Measurements from ENCODE around the gene MYMK. TPM values are rescaled to one million over a fixed set of nuclear protein-coding genes. Genes with fewer than 3 reads are reported as not detected.

Gene MYMK
- total RNA-seq, 4 donors from 2014 or later, result not detected

- intact Hi-C loops (cut with DNase I; ENCODE audit: low total_unique reads), result no loop called here
- Histone ChIP-seq H3K27me3 (peaks cover 0 to 7% (median 2%) of the 10 kb centered on the region in 3 donors), H3K9me3 (peaks cover 0 to 5% (median under 1%) of the 10 kb centered on the region in 3 donors), H3K4me1 (peaks cover 8 to 9% of the 10 kb centered on the region in 2 donors), H3K4me3 (no peak overlapping the region), H3K27ac (no peak overlapping the region), H3K36me3 (no peaks in the 10 kb centered on the region)
- in situ Hi-C loops (cut with MboI; ENCODE audit: low sequenced_read_pairs in 4 of 4), result loop anchor here in 1 of 4 donors (25.0 kb wide), 1 partner anchor 310 kb away; no protein-coding TSS in a partner anchor
- no peak for DNase-seq
- TF ChIP-seq CTCF (IDR thresholded peaks at IDR 0.05 in 4 of 5, conservative IDR thresholded peaks at IDR 0.05 in 1 of 5) (no peak), POLR2A (IDR thresholded peaks at IDR 0.05) (no peak)
- no peak for ATAC-seq
Measured at GRCh38 chr9:133496861-133497842, 27.6 kb downstream of the MYMK start.

DNA sequence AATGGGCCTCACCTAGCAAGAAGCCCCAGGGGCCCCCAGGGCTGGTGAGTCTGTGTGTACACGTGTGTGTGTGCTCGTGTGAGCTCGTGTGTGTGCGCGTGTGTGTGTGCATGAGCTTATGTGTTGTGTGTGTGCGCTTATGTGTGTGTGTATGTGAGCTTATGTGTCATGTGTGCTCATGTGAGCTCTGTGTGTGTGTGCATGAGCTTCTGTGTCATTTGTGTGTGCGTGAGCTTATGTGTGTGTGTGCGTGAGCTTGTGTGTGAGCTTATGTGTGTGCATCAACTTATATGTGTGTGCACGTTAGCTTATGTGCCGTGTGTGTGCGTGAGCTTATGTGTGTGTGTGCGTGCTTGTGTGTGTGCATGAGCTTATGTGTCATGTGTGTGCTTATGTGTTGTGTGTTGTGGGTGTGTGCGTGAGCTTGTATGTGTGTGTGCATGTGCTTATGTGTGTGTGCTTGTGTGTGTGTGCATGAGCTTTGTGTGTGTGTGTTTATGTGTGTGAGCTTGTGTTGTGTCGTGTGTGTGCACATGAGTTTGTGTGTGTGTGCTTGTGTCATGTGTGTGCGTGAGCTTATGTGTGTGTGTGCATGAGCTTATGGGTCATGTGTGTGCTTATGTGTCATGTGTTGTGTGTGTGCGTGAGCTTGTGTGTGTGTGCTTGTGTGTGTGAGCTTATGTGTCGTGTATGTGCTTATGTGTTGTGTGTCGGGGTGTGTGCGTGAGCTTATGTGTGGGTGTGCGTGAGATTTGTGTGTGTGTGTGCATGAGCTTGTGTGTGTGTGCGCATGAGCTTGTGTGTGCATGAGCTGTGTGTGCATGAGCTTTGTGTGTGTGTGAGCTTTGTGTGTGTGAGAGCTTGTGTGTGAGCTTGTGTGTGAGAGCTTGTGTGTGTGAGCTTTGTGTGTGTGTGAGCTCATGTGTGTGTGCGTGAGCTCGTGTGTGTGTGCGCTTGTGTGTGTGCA lies 29.1 kb downstream of the MYMK start:
- ATAC-seq (no peak), DNase-seq (no peak)
- Histone ChIP-seq H3K27ac (no peak overlapping the region), H3K36me3 (no peaks in the 10 kb centered on the region), H3K4me1 (peaks cover 14 to 19% of the 10 kb centered on the region in 2 donors), H3K9me3 (no peaks in the 10 kb centered on the region), H3K4me3 (no peak overlapping the region), H3K27me3 (peaks cover 0 to 7% (median 2%) of the 10 kb centered on the region in 3 donors)
- in situ Hi-C loops (cut with MboI; ENCODE audit: low sequenced_read_pairs in 4 of 4) (loop anchor here in 1 of 4 donors (25.0 kb wide), 1 partner anchor 308 kb away; no protein-coding TSS in a partner anchor), intact Hi-C loops (cut with DNase I; ENCODE audit: low total_unique reads) (no loop called here)
- no peak for TF ChIP-seq CTCF (IDR thresholded peaks at IDR 0.05 in 4 of 5, conservative IDR thresholded peaks at IDR 0.05 in 1 of 5)

DNA sequence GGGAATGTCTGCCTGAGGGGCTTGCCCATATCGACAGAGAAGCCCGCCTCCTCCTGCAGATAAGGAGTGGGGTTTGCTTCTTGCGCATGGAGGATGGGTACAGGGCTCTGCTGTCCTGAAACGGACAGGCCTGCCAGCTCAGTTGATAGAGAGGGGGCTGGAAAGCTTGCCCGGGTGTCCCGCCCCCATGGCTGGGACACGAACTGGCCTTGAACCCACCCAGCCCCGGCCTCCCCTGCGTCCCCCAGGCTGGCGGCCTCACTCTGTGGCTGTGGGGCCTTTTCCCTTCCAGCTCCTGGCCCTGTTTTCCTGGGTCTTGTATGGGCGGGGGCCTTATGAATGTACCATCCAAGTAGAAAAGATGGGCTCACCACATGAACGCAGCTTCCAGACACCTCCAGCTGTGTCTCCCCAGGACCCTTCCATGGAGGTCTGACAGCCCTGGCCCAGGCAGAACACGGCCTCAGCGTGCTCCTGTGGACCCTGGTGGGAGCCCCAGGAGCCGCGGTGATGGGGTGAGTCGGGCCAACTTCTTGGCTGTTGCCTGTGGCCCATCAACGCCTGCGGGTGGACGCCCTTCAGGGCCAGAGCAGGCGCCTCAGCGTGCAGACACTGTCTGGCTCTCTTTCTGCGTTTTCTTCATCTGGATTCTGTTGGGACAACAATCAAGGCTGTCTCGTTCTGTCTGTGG lies 30.0 kb downstream of the MYMK start:
- no peak overlapping the region for H3K27ac ChIP-seq
- no peak for TF ChIP-seq CTCF (IDR thresholded peaks at IDR 0.05 in 4 of 5, conservative IDR thresholded peaks at IDR 0.05 in 1 of 5)
- TF ChIP-seq POLR2A (IDR thresholded peaks at IDR 0.05), result no peak
- peaks cover 14 to 19% of the 10 kb centered on the region in 2 donors for H3K4me1 ChIP-seq
- DNase-seq (no peak), ATAC-seq (no peak)
- intact Hi-C loops (cut with DNase I; ENCODE audit: low total_unique reads), result no loop called here
- peaks cover 0 to 7% (median 2%) of the 10 kb centered on the region in 3 donors for H3K27me3 ChIP-seq
- H3K9me3 ChIP-seq, result no peaks in the 10 kb centered on the region
- H3K36me3 ChIP-seq, result no peaks in the 10 kb centered on the region
- H3K4me3 ChIP-seq, result no peak overlapping the region
- in situ Hi-C loops (cut with MboI; ENCODE audit: low sequenced_read_pairs in 4 of 4), result loop anchor here in 1 of 4 donors (25.0 kb wide), 1 partner anchor 307 kb away; no protein-coding TSS in a partner anchor
